Stimulated activated naive CD8-positive, alpha-beta T cell treated with anti-CD3 and anti-CD28 coated beads, Interleukin-15, Interleukin-2, amounts not matched to agents 100 U/mL and 50 U/mL, for 24 hours (primary cell): Measurements from ENCODE around the gene PPP1R12C.

Source experiments
- ATAC-seq: fragments of 150-1000 bp; cut with Tn5 transposase; one replicate; pipeline ENCODE4 v1.10.0; 2021
- DNase-seq: peaks from one replicate; pipeline ENCODE4 v3.0.0; 2021

The PPP1R12C gene

GRCh38 chr19:55046975-55047622, 70.3 kb downstream of the PPP1R12C start:
- ATAC-seq (no peak), DNase-seq (no peak)

GRCh38 chr19:55044771-55045716, 72.4 kb downstream of the PPP1R12C start:
- no peak for DNase-seq
- no peak for ATAC-seq

GRCh38 chr19:55044286-55044685, 73.2 kb downstream of the PPP1R12C start:
- ATAC-seq (no peak), DNase-seq (no peak)

GRCh38 chr19:55042688-55043087, 74.7 kb downstream of the PPP1R12C start:
- no peak for ATAC-seq
- no peak for DNase-seq

GRCh38 chr19:55042344-55042678, 75.1 kb downstream of the PPP1R12C start:
- DNase-seq (no peak), ATAC-seq (peak; percentile 31)

GRCh38 chr19:55041627-55042343, 75.7 kb downstream of the PPP1R12C start:
- peak; percentile 76 for ATAC-seq
- peak; percentile 51 for DNase-seq

- ATAC-seq: no peak
- no peak for DNase-seq
Measured at GRCh38 chr19:55041244-55041626, 76.2 kb downstream of the PPP1R12C start.
